GM13977 (cell line): ENCODE data around the gene SGSM1.

Experiments used
- DNase-seq: peaks from one replicate; pipeline ENCODE4 v3.0.0; 2012; ENCODE audit warnings: low spot score
- in situ Hi-C: fragments of 300-500 bp; cut with MboI; formaldehyde crosslinking; loops from one replicate; pipeline ENCODE4 v1.12.0; 2022; ENCODE audit warnings: low sequenced_read_pairs, low pct_unique_long_range_greater_than_20kb, mixed read lengths, inconsistent platforms; ENCODE audit not compliant: unreplicated experiment
- TF ChIP-seq, protein P1 (sequence below): IDR thresholded peaks from 2 replicates; pipeline ENCODE4 v1.5.1; 2012; ENCODE audit warnings: mild to moderate bottlenecking, control low read depth; ENCODE audit not compliant: insufficient read depth; ENCODE audit errors: extremely low read depth, missing control alignments

Gene SGSM1

GRCh38 chr22:24920029-24920428, 114.0 kb downstream of the SGSM1 start:
- in situ Hi-C loops = no loop called here
- TF ChIP-seq, protein P1, sequence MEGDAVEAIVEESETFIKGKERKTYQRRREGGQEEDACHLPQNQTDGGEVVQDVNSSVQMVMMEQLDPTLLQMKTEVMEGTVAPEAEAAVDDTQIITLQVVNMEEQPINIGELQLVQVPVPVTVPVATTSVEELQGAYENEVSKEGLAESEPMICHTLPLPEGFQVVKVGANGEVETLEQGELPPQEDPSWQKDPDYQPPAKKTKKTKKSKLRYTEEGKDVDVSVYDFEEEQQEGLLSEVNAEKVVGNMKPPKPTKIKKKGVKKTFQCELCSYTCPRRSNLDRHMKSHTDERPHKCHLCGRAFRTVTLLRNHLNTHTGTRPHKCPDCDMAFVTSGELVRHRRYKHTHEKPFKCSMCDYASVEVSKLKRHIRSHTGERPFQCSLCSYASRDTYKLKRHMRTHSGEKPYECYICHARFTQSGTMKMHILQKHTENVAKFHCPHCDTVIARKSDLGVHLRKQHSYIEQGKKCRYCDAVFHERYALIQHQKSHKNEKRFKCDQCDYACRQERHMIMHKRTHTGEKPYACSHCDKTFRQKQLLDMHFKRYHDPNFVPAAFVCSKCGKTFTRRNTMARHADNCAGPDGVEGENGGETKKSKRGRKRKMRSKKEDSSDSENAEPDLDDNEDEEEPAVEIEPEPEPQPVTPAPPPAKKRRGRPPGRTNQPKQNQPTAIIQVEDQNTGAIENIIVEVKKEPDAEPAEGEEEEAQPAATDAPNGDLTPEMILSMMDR = no peak
- DNase-seq = no peak

- TF ChIP-seq, protein P1 = no peak
- in situ Hi-C loops = no loop called here
These were observed 119.8 kb downstream of the SGSM1 start for GRCh38 chr22:24925586-24926427.

DNA sequence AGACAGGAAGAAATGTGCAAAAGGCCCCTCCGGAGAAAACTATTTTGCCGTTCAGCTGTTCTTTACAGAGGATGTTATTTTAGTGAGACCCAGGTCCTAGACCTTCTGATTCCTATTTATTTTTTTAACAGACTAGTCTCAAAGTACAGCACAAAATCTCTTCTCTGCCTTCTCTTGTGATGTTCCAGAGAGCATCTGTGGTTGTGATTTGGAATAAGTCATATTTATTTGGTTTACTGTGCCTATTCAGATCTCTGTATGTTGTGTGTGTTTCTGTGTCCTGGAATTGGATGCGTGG, 120.4 kb downstream of the SGSM1 start:
- no peak for DNase-seq
- in situ Hi-C loops = no loop called here

More at GRCh38 chr22:24925586-24926427, 119.8 kb downstream of the SGSM1 start:
- no peak for DNase-seq

GRCh38 chr22:24926849-24927579, 121.0 kb downstream of the SGSM1 start:
- no peak for DNase-seq
- TF ChIP-seq, protein P1 = no peak
- in situ Hi-C loops = no loop called here

More for the DNA sequence above, 120.4 kb downstream of the SGSM1 start:
- TF ChIP-seq, protein P1 = no peak

GRCh38 chr22:24928322-24928721, 122.3 kb downstream of the SGSM1 start:
- TF ChIP-seq, protein P1 = no peak
- in situ Hi-C loops = no loop called here

GRCh38 chr22:24930678-24931077, 124.7 kb downstream of the SGSM1 start:
- TF ChIP-seq, protein P1 = no peak
- no peak for DNase-seq
- in situ Hi-C loops = no loop called here

More at GRCh38 chr22:24928322-24928721, 122.3 kb downstream of the SGSM1 start:
- DNase-seq = no peak
